Hippocampal formation (tissue), 2 donors: ENCODE data around the gene SELENOP.
A peak's percentile ranks its signal among the peaks of the same experiment; 100 is the strongest.
"Not testable (repeated sequence)": the region's sequence is repeated elsewhere in the genome, so short reads cannot be mapped to it uniquely, and the experiment has no call there.

Experiments
- DNase-seq, 2 donors: peaks; one replicate each; lab custom pipeline; 2025; lab: John Stamatoyannopoulos, UW

SELENOP gene, protein sequence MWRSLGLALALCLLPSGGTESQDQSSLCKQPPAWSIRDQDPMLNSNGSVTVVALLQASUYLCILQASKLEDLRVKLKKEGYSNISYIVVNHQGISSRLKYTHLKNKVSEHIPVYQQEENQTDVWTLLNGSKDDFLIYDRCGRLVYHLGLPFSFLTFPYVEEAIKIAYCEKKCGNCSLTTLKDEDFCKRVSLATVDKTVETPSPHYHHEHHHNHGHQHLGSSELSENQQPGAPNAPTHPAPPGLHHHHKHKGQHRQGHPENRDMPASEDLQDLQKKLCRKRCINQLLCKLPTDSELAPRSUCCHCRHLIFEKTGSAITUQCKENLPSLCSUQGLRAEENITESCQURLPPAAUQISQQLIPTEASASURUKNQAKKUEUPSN

DNA sequence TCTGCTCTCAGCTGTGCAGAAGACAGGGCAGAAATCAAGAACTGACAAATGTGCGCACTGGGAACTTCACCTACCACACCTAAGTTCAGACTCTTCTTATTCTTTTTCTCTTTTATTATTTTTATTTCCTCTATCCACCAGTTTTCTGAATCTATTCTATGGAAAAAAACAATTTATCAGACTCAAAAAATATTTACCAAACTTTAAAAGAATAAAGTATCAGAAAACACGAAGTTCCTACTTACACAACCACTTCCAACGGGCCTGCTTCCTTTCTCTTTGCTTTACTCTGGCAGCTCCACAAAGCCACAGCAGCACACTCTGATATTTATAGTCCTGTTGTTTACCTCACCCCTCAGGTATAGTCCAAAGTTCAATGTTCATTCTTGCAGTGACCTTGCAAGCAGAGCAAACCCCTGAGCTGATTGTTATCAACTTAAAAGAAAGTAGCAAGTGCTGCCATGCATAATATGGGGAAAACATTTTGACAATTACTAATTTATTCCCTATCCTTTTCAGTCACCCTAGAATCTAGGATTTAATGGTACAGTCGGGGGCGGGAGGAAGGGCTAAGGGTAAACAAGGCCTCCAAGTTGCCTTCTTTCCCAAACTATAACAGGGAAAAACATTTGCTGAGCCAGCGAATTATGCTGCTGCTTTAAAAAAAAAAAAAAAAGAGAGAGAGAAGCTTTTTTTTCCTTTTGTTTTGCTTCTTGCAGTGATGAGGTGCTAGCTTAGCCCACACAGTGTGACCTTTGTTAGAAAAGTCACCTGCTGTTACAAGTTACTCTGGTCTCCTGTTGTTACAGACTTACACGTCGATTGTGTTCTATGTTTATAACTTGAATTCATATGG is at the start of gene SELENOP:
Gene SELENOP (minus strand): TSS at position 302 of the 856 bp plus-strand sequence. CDS start 3,539 bp downstream, outside the sequence.
- peak; percentile 73 to 96 for DNase-seq

- peak; percentile 62 to 85 for DNase-seq
These were observed 47.0 kb upstream of the SELENOP start for GRCh38 chr5:42858687-42859086.

- DNase-seq = peak; percentile 57 to 88
These were observed 46.4 kb upstream of the SELENOP start for GRCh38 chr5:42858031-42858643.

- no peak for DNase-seq
These were observed 44.1 kb upstream of the SELENOP start for GRCh38 chr5:42855811-42856210.

DNA sequence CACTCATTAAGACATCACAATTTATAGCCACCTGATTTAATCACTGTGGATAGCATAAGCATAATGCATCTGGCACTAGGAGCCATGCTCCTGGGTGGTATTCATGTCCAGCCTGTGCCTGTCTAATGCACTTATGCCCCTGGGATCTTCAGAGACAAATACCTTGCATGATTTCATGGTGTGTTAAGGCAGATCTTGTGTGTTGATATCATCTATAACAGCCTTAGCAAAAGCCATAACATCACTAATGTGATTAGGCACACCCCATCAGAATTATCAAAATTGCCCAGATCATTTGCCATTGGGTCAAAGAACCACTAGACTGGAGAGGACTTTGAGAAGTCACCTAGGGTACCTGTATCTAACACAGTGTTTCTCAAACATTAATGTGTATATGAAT is 43.7 kb upstream of the SELENOP start:
- DNase-seq = no peak

GRCh38 chr5:42854795-42855194 is 43.1 kb upstream of the SELENOP start:
- no peak for DNase-seq

GRCh38 chr5:42852826-42853225 is 41.1 kb upstream of the SELENOP start:
- no peak for DNase-seq

GRCh38 chr5:42851481-42851880 is 39.8 kb upstream of the SELENOP start:
- no peak for DNase-seq

- DNase-seq = no peak
These were observed 36.9 kb upstream of the SELENOP start for GRCh38 chr5:42848545-42848944.

GRCh38 chr5:42844408-42844807 is 32.7 kb upstream of the SELENOP start:
- not testable (repeated sequence) for DNase-seq

- no peak for DNase-seq
These were observed 32.1 kb upstream of the SELENOP start for GRCh38 chr5:42843675-42844292.

DNA sequence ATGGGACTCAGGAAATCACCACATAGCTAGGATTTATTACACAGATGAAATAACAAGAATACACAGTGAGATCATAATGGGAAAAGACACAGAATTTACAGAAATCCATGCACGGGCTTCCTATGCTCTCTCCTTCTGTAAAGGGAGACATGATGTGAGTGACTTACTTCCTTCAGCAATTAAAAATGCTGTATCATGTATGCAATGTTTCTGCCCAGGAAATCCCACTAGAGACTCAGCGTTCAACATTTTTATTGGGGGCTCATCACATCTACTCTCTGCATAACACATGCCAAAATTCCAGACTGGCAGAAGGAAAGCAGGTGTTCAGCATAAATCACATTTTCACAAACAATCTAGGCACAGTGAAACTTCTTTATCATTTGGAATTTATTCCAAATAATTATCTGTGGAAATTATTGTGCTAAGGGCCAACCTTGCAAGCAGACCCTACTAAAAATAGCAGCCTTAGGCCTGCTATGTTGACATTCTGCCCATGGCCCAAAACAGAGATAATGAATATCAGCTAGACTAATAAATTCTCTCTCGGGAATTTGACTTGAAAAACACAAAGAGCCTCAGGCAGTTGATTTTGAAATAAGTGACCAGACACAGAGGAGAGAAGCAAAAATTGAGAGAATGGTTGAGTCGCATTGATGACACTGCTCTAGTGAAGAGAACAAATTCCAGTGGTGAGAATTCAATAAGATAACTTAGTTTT is 31.4 kb upstream of the SELENOP start:
- DNase-seq = no peak

DNA sequence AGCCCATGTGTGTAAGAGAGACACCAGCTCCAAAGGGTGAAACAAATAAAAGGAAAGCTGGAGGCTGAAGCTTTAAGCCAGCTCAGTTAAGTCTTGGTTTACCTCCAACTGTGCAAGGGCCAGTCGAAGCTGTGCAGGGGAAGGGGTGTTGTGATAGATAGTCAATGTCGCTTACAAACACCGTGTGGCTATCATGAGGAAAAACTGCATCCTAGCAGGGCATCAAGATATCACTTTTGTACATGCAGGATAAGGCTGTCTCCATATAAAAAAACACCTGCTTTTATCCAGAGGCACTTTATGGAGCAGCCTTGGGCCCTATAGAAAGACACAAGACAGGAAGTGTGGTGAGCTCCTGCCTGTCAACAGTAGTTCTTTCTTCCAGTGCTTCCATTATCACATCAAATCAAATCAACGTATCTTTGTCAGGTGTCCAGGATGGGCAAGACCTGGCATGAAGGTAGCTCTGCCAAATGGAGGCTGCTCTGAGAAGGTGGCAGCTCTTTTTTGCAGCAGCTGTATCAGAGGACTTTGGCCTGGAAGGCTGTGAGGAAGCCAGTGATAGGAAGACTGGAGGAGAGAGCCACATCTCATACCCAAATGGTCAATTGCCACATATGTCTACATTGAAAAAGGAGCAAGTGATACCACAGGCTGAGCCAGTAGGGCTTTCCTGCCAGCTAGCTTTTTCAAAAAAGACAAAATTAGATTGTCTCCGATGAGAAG is 29.3 kb upstream of the SELENOP start:
- no peak for DNase-seq

DNA sequence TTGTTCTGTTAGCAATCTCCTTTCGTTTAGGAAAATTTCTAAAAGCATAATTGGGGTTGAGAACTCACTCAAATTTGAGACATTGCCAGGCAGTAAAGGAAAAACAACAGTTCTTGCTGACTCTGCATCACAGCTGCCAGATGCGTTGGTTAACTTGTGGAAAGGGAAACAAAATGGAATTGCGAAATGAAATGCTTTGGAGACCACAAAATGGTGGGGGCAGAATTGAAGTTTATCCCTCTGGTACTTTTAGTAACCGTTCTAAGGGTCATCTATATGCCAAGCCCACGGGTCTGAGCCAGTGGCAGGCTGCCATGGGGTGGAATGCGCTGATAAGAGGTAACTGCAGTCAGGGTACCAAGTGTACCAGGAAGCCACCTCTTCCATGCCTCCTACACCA is 28.6 kb upstream of the SELENOP start:
- DNase-seq = no peak

GRCh38 chr5:42839196-42839595 is 27.5 kb upstream of the SELENOP start:
- DNase-seq = no peak

DNA sequence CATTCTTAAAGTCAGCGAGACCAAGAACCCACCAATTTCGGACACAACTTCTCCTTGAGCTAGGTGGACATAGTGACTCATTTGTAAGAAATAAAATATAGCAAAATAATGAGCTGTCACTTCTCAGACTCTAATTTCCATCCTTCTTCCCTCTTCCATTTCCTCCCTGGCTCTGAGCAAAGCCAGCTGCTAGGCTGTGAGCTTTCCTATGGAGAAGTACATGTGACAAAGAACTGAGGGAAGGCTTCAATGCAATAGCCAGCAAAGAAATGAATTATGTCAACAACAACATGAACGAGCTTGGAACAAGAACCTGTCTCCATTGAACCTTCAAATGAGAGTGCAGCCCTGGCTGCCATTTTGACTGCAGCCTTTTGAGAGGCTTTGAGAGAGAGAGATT is 25.9 kb upstream of the SELENOP start:
- DNase-seq = no peak

GRCh38 chr5:42836070-42836769 is 24.5 kb upstream of the SELENOP start:
- no peak for DNase-seq

DNA sequence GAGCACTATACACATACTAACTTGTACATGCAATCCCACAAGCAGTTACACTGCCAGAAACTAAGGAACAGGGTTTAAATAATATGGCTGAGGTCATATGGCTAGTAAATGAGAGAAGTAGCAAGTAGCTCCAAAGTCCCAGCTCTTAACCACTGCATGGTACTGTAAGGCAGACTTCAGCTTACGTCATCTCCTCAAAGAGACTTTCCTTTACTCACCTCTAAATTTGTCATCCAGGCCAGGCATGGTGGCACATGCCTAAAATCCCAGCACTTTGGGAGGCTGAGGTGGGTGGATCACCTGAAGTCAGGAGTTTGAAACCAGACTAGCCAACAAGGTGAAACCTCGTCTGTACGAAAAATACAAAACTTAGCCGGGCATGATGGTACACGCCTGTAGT is 20.4 kb upstream of the SELENOP start:
- DNase-seq = no peak

DNA sequence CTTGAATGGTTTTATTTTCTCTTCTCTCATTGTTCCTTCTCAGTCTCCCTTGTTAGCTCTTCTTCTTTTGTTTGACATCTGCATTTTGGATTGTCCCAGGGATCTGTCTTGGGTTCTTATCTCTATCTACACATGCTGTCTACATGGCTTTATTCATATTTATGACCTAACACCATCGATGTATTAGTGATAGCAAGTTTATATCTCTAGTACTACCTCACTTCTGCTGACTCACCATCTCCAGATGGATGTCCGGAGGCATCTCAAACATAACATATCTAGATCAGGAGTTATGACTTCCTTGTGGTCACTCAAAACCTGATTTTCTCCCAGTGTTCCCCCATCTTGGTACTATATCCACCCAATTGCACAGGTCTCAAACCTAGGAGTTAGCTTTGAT is 19.2 kb upstream of the SELENOP start:
- no peak for DNase-seq

DNA sequence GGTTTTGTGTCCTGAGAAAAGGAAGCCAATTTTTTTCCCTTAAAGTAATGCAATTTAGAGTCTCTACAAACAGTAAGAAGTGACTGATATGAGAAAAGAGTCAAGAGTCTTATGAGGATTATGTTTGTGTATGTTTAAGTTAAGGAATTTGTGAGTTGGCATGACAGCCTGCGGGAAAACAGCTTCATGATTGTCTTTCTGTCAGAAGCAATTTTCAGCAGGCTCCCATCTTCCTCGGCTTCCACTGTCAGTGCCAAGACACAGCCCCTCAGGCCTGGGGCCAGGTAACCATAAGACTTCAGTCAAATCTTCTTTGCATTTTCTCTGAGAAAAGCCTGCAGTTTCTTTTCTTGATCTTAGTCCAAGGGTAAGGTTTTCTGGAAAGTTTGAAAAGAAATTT is 17.0 kb upstream of the SELENOP start:
- no peak for DNase-seq
